ENCODE results near the gene UNKL.
A peak's percentile ranks its signal among the peaks of the same experiment; 100 is the strongest.

The UNKL gene

DNA sequence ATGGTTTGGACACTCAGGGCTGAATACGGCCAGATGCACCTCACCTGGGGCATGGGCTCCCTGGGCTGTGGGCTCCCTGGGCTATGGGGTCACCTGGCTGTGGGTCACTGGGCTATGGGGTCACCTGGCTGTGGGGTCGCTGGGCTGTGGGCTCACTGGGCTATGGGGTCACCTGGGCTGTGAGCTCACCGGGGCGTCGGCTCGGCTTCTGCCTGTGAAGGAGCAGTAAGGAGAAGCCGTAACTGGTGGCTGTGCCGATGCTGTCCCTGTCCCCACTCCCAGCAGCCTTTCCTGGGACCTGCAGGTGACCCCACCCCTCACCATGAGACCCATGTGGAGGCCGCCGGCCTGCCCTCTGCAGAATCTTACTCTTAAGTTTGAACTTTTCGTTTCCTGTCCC, 14.5 kb upstream of the UNKL start:
- TF ChIP-seq CTCF (conservative IDR thresholded peaks at IDR 0.05; ENCODE audit: low read depth): no peak
- CTCF ChIA-PET: interaction anchor here (0.5 kb wide), 1 partner anchor 11 kb away, joined by 8 read pairs; no protein-coding TSS in a partner anchor
- H3K27ac ChIP-seq: no peak overlapping the region
- no peak for DNase-seq (ENCODE audit: low spot score)
- POLR2A ChIA-PET (ENCODE audit: low non-redundant PET): interaction anchor here (1.4 kb wide), 1 partner anchor 8 kb away, joined by 8 read pairs; the partner anchor contains the start of gene UQCC4

GRCh38 chr16:1428511-1428910, 14.0 kb upstream of the UNKL start:
- ChIA-PET CTCF (no interaction called here), POLR2A (ENCODE audit: low non-redundant PET) (interaction anchor here (1.4 kb wide), 1 partner anchor 8 kb away, joined by 8 read pairs; the partner anchor contains the start of gene UQCC4)
- H3K27ac ChIP-seq: no peak overlapping the region
- no peak for DNase-seq (ENCODE audit: low spot score)
- peak; percentile 28; the same call in 1 of the 2 replicates for TF ChIP-seq CTCF (conservative IDR thresholded peaks at IDR 0.05; ENCODE audit: low read depth)

DNA sequence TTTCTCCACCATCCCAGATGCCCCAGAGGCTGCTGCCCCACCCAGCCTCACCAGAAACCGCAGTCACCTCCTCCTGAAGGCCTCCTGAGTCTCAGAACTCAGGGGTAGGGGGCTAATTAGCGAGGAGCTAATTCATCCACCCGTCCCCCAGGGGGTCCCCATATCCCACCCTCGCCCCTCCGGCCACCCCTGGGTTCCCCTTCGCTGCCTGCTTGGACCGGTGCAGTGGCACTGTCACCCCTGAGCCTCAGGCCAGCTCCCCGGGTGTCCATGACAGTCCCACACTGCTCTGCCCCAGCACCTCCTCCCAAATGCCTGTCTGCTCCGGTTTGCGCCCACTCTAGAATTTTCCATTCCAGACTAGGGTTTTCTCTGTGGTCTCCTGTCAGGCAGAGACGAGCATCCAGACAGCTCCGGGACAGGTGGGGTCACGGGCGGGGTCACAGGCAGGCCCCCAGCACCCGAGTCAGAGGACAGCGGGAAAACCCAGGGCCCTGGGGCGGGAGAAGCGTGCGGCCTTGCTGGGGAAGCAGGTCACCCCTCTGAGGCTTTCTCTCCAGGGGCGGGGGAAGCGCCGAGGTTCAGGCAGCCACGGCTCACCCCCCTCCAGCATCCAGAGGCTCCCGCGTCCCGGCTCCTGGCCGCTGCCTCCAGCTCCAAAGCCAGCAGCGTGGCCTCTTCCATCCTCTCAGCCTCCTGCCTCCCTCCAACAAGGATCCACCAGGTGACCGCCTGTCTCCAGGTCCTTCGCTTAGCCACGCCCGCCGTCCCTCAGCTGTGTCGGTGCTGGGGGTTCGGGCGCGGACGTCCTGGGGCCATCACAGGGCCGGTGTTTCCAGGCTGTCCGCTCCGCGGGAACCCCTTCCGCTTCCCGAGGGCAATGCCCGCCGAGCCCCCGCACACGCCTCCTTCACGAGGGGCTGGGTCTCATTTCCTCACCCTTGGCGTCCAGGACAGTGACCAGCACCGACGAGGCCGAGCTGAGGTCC, 13.3 kb upstream of the UNKL start:
- TF ChIP-seq CTCF (conservative IDR thresholded peaks at IDR 0.05; ENCODE audit: low read depth): no peak
- CTCF ChIA-PET: interaction anchor here (0.7 kb wide), 1 partner anchor 151 kb away, joined by 3 read pairs; no protein-coding TSS in a partner anchor
- H3K27ac ChIP-seq: no peak overlapping the region

DNA sequence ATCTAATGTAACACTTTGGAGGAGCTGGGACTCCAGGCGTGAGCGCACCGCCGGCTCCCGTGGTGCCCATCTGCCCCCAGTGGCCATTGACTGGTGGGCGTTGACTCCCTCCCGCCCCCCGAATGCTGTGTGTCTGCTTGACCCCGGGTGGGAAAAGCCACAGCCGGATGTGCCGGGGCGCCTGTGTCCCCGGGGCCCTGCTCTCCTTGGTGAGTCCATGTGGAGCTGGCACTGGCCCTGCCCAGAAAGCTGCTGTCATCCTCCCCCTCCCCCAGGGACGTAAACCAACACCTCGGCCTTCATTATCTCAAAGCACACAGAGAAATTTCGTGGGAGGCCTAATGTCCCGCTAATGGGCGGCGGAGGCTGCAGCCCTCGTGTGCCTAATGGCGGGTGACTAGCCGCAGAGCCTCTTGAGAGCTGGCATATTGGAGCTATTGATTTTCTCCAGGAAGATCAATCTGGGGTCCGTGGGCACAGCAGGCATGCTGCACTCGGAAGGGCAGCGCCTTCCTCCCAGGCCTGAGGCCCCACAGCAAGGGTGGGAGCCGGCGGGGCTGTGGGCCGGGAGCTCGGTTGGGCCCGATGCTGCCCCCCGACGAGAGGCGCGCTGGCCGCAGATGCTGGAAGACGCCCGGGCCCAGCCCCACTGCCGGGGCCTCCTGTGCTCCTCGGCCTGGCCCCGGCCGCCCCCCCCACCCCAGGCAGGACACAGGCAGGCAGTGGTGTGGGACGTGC, 12.4 kb upstream of the UNKL start:
- ChIA-PET CTCF (no interaction called here), POLR2A (ENCODE audit: low non-redundant PET) (no interaction called here)
- no peak for TF ChIP-seq CTCF (conservative IDR thresholded peaks at IDR 0.05; ENCODE audit: low read depth)
- DNase-seq (ENCODE audit: low spot score): no peak
- no peak overlapping the region for H3K27ac ChIP-seq

More for the DNA sequence above, 13.3 kb upstream of the UNKL start:
- POLR2A ChIA-PET (ENCODE audit: low non-redundant PET): no interaction called here
- DNase-seq (ENCODE audit: low spot score): no peak

DNA sequence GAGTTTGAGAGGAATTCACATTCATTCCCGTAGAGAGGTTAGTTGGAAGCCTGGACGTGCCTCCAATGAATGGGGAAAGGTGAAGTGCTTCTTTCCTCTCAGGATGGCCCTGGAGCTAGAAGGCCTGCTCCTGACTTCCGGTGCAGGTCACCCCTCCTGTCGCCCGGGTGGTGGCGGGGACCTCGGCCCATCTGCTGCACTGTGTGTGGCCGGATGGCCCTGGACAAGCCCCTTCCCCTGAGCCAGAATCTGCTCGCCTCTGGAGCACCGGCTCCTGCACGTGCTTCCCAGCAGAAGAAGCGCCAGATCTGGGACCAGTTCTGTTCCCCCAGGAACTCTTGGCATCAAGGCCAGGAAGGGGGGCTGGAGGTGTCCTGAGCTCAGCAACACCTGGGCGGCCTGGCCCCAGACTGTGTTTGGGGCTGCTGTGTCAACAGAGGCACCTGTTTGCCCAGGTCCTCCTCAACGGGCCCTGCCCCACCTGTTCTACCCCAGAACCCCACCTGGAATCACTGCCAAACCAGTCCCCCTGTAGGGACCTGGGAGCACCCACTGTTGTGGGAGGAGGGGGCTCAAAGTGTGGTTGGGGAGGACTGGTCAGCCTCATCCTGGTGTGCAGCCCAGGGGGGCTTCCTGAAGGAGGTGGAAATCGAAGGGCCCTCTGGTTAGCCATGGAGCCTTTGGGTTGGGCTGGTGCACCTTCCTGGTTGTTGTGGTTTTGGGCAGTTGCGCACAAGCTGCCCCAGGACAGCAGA, 11.3 kb upstream of the UNKL start:
- CTCF ChIA-PET: interaction anchor here (0.7 kb wide), 1 partner anchor 501 kb away, joined by 3 read pairs; no protein-coding TSS in a partner anchor
- POLR2A ChIA-PET (ENCODE audit: low non-redundant PET): no interaction called here
- peak overlapping the region; percentile 21 for H3K27ac ChIP-seq
- DNase-seq (ENCODE audit: low spot score): no peak
- TF ChIP-seq CTCF (conservative IDR thresholded peaks at IDR 0.05; ENCODE audit: low read depth): no peak

- CTCF ChIA-PET: no interaction called here
- no peak overlapping the region for H3K27ac ChIP-seq
- DNase-seq (ENCODE audit: low spot score): no peak
- TF ChIP-seq CTCF (conservative IDR thresholded peaks at IDR 0.05; ENCODE audit: low read depth): no peak
- POLR2A ChIA-PET (ENCODE audit: low non-redundant PET): no interaction called here
Measured at GRCh38 chr16:1424028-1424427, 9.5 kb upstream of the UNKL start.
